PC-3 (cell line): Measurements from ENCODE around the gene SERBP1. TPM values are rescaled to one million over a fixed set of nuclear protein-coding genes. Genes with fewer than 3 reads are reported as not detected.
A peak's percentile ranks its signal among the peaks of the same experiment; 100 is the strongest.

ENCODE experiments used
- ATAC-seq: fragments of 200-7000 bp; cut with Tn5 transposase; 2 replicates; pipeline ENCODE4 v1.9.1; 2020; ENCODE audit warnings: mild to moderate bottlenecking, moderate library complexity
- BruUV-seq: library from RNA; stranded (reverse); fragments of 400-500 nt; replicated peaks from 2 replicates; lab custom pipeline; 2021; lab: Mats Ljungman, UMichigan
- CTCF ChIA-PET: fragments of 300-600 bp; sonication (Branson Sonifier 250); formaldehyde crosslinking; loops from one replicate; lab custom pipeline; 2022; ENCODE audit warnings: antibody characterized with exemption; lab: Charles Lee
- POLR2A ChIA-PET: fragments of 300-600 bp; sonication (Branson Sonifier 250); formaldehyde crosslinking; loops from one replicate; lab custom pipeline; 2022; ENCODE audit warnings: antibody characterized with exemption; ENCODE audit not compliant: unreplicated experiment; lab: Charles Lee
- DNase-seq: peaks from one replicate; pipeline ENCODE4 v3.0.0-alpha.2; 2015
- H2AFZ ChIP-seq: fragments of 300-600 bp; sonication (generic); 2 replicates; pipeline ENCODE4 v1.6.0; 2016; ENCODE audit warnings: antibody characterized with exemption, low read length
- H3F3A ChIP-seq: fragments of 300-600 bp; sonication (generic); one replicate; pipeline ENCODE4 v1.6.0; 2017; ENCODE audit warnings: antibody characterized with exemption, low read length, control low read depth, mild to moderate bottlenecking; ENCODE audit not compliant: unreplicated experiment
- H3K27ac ChIP-seq: fragments of 300-600 bp; sonication (generic); 2 replicates; pipeline ENCODE4 v1.5.1; 2016; ENCODE audit warnings: mild to moderate bottlenecking, low read length
- H3K27me3 ChIP-seq: fragments of 300-600 bp; sonication (generic); 2 replicates; pipeline ENCODE4 v1.6.1; 2016; ENCODE audit warnings: low read length, mixed read lengths
- H3K36me3 ChIP-seq: fragments of 300-600 bp; sonication (generic); 2 replicates; pipeline ENCODE4 v1.6.1; 2016; ENCODE audit warnings: low read depth, mixed run types, low read length, mixed read lengths
- H3K4me1 ChIP-seq: fragments of 300-600 bp; sonication (generic); 2 replicates; pipeline ENCODE4 v1.5.1; 2016; ENCODE audit warnings: low read length; ENCODE audit not compliant: insufficient read depth
- H3K4me2 ChIP-seq: fragments of 300-600 bp; sonication (generic); 2 replicates; pipeline ENCODE4 v1.6.0; 2016; ENCODE audit warnings: low read length
- H3K4me3 ChIP-seq: fragments of 300-600 bp; sonication (generic); 2 replicates; pipeline ENCODE4 v1.5.1; 2016; ENCODE audit warnings: mild to moderate bottlenecking, low read length, mixed read lengths
- H3K79me2 ChIP-seq: fragments of 300-600 bp; sonication (generic); 2 replicates; pipeline ENCODE4 v1.6.1; 2017; ENCODE audit warnings: low read length, mixed read lengths
- H3K9ac ChIP-seq: fragments of 300-600 bp; sonication (generic); 2 replicates; pipeline ENCODE4 v1.6.0; 2016; ENCODE audit warnings: mild to moderate bottlenecking, low read length
- H3K9me2 ChIP-seq: fragments of 300-600 bp; sonication (generic); replicated peaks from 2 replicates; pipeline ENCODE4 v1.6.1; 2016; ENCODE audit warnings: mixed run types, low read length, mixed read lengths
- H3K9me3 ChIP-seq: fragments of 300-600 bp; sonication (generic); 2 replicates; pipeline ENCODE4 v1.6.1; 2016; ENCODE audit warnings: low read length, mixed read lengths
- H4K20me1 ChIP-seq: fragments of 300-600 bp; sonication (generic); 2 replicates; pipeline ENCODE4 v1.6.1; 2016; ENCODE audit warnings: low read length, mixed read lengths
- EZH2 ChIP-seq: fragments of 300-600 bp; sonication (generic); IDR thresholded peaks from one replicate; pipeline ENCODE4 v1.6.1; 2017; ENCODE audit warnings: antibody characterized with exemption, mild to moderate bottlenecking, low read length; ENCODE audit not compliant: unreplicated experiment
- EZH2phosphoT487 ChIP-seq: fragments of 300-600 bp; sonication (generic); IDR thresholded peaks from 2 replicates; pipeline ENCODE4 v1.6.1; 2018; ENCODE audit warnings: mild to moderate bottlenecking, antibody characterized with exemption, low read length, borderline replicate concordance
- intact Hi-C: fragments of 100-400 bp; cut with micrococcal nuclease; formaldehyde crosslinking; loops from 2 replicates; pipeline ENCODE4 v1.9.0; 2023
- total RNA-seq: library from RNA; depleted of rRNA; stranded (reverse); fragments of >200 nt; gene quantifications from 2 replicates; pipeline ENCODE4 v1.2.3, GENCODE V29; 2014
- TF ChIP-seq, protein P1 (sequence below): fragments of 300-600 bp; sonication (generic); conservative IDR thresholded peaks from 2 replicates; pipeline ENCODE4 v1.5.1; 2017; ENCODE audit warnings: antibody characterized with exemption, low read depth, mild to moderate bottlenecking, low read length

The SERBP1 gene
- total RNA-seq, 1 experiment from 2014 or later: 256 TPM

DNA sequence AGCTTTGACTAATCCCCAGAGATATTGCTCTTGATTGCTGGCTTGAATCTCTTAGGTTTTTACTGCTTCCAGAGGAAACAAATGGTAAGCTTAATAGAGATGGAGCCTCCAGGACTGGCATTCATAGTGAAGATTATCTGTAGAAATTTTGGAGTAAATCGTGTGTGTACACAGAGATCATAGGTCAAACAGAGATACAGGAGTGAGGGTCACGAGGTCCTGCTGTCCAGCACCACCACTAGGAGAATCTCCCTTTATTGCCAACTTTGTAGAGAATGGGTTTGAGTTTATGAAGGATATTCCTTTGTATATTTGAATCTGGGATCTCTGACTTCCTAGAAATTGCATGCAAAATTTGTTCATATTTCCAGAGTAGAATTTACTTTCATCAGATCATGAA, 7.8 kb upstream of the SERBP1 start:
- Histone ChIP-seq H3K36me3 (no peaks in the 10 kb centered on the region), H3K9me3 (no peaks in the 10 kb centered on the region), H3K4me3 (no peak overlapping the region), H2AFZ (no peak overlapping the region), H3F3A (no peaks in the 10 kb centered on the region), H3K4me1 (no peaks in the 10 kb centered on the region), H3K9ac (no peak overlapping the region), H3K27me3 (no peaks in the 10 kb centered on the region), H3K79me2 (no peaks in the 10 kb centered on the region), H3K9me2 (no peaks in the 10 kb centered on the region), H3K27ac (no peak overlapping the region), H3K4me2 (no peak overlapping the region), H4K20me1 (no peaks in the 10 kb centered on the region)
- intact Hi-C loops: no loop called here
- ChIA-PET CTCF (no interaction called here), POLR2A (no interaction called here)
- no peak for ATAC-seq
- TF ChIP-seq, protein P1, sequence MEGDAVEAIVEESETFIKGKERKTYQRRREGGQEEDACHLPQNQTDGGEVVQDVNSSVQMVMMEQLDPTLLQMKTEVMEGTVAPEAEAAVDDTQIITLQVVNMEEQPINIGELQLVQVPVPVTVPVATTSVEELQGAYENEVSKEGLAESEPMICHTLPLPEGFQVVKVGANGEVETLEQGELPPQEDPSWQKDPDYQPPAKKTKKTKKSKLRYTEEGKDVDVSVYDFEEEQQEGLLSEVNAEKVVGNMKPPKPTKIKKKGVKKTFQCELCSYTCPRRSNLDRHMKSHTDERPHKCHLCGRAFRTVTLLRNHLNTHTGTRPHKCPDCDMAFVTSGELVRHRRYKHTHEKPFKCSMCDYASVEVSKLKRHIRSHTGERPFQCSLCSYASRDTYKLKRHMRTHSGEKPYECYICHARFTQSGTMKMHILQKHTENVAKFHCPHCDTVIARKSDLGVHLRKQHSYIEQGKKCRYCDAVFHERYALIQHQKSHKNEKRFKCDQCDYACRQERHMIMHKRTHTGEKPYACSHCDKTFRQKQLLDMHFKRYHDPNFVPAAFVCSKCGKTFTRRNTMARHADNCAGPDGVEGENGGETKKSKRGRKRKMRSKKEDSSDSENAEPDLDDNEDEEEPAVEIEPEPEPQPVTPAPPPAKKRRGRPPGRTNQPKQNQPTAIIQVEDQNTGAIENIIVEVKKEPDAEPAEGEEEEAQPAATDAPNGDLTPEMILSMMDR: no peak
- TF ChIP-seq EZH2phosphoT487 (no peak), EZH2 (no peak)
- no peak for DNase-seq
- BruUV-seq: no TSS peak

DNA sequence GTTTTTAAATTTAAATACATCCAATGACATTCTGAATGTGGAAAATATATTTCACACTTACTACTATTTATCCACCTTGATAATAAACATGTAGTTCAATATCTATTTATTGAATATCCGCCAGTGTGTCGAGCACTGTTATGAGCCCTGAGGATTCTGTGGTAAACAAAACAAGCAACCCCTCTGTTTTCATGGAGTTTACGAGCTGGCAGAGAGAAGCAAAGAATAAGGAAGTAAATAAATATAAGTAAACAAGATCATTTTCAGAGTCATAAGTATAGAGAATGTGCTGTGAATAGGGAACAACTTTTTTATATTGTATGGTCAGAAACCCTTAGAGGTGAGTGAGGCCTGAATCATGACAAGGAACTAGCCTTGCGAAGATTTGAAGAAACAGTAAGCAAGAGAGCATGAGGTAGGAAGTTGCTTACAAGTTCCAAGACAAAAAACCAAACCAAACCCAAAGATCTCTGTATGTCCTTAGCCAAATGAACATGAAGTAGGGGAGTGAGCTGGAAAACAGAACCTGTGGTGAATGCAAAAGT, 6.4 kb upstream of the SERBP1 start:
- no peaks in the 10 kb centered on the region for H3K9me2 ChIP-seq
- CTCF ChIA-PET: no interaction called here
- H2AFZ ChIP-seq: peak overlapping the region; percentile 39
- no peaks in the 10 kb centered on the region for H3K9me3 ChIP-seq
- DNase-seq (no peak), ATAC-seq (peak; percentile 94)
- BruUV-seq: no TSS peak
- intact Hi-C loops: no loop called here
- POLR2A ChIA-PET: interaction anchor here (0.5 to 0.7 kb wide), 2 partner anchors 203 to 502 kb away, joined by 3 to 6 read pairs; no protein-coding TSS in a partner anchor
- H3K79me2 ChIP-seq: no peaks in the 10 kb centered on the region
- TF ChIP-seq EZH2 (no peak), EZH2phosphoT487 (no peak)
- TF ChIP-seq, protein P1: no peak
- no peak overlapping the region for H3K4me3 ChIP-seq
- H3K4me2 ChIP-seq: 0 out of 2 replicates have a peak overlapping the region, but pooled peaks have one; percentile 2
- no peaks in the 10 kb centered on the region for H3K27me3 ChIP-seq
- no peaks in the 10 kb centered on the region for H3F3A ChIP-seq
- no peaks in the 10 kb centered on the region for H3K36me3 ChIP-seq
- no peaks in the 10 kb centered on the region for H4K20me1 ChIP-seq
- H3K4me1 ChIP-seq: peaks cover 3% of the 10 kb centered on the region
- no peak overlapping the region for H3K27ac ChIP-seq
- H3K9ac ChIP-seq: no peak overlapping the region

DNA sequence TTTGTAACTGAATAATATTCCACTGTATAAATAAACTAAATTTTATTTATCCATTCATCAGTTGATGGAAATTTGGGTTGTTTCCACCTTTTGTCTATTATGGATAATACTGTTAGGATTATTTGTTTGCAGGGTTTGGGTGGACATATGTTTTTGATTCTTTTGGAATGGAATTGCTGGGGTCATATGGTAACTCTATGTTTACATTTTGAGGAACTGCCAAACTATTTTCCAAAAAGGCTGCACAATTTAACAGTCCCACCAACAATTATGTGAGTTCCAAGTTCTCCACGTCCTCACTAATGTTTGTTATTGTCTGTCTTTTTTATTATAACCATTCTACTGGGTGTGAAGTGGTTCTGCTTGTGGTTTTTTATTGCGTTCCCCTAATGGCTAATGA, 4.3 kb upstream of the SERBP1 start:
- peaks cover 7% of the 10 kb centered on the region for H3K79me2 ChIP-seq
- no peak overlapping the region for H3K27ac ChIP-seq
- H3K9me3 ChIP-seq: no peaks in the 10 kb centered on the region
- ATAC-seq (no peak), DNase-seq (no peak)
- CTCF ChIA-PET: no interaction called here
- H3K9ac ChIP-seq: no peak overlapping the region
- H3K36me3 ChIP-seq: no peaks in the 10 kb centered on the region
- peaks cover 1% of the 10 kb centered on the region; the same call in 1 of the 2 replicates for H4K20me1 ChIP-seq
- peaks cover 7% of the 10 kb centered on the region for H3K4me1 ChIP-seq
- no peaks in the 10 kb centered on the region for H3F3A ChIP-seq
- BruUV-seq: no TSS peak
- POLR2A ChIA-PET: no interaction called here
- intact Hi-C loops: loop anchor here (5.0 kb wide), 1 partner anchor 43 kb away; no protein-coding TSS in a partner anchor
- H3K4me3 ChIP-seq: no peak overlapping the region
- H2AFZ ChIP-seq: no peak overlapping the region
- H3K9me2 ChIP-seq: no peaks in the 10 kb centered on the region
- TF ChIP-seq EZH2 (no peak), EZH2phosphoT487 (no peak)
- TF ChIP-seq, protein P1: no peak
- H3K4me2 ChIP-seq: no peak overlapping the region
- H3K27me3 ChIP-seq: no peaks in the 10 kb centered on the region
